ENCODE results near the gene RPL29. TPM values are rescaled to one million over a fixed set of nuclear protein-coding genes. Genes with fewer than 3 reads are reported as not detected.

The RPL29 gene
- total and polyA plus RNA-seq, 2 of the 8 experiments (the other 6 are each of a cell fraction or from before 2014, with no cell fraction given): 1,467 to 2,660 TPM

GRCh38 chr3:51982352-51982837 lies 13.3 kb downstream of the RPL29 start:
- H2BK12ac ChIP-seq (ENCODE audit: low read depth, low read length): peak overlapping the region; percentile 91; the same call in 1 of the 2 replicates
- no peak overlapping the region for H3K27ac ChIP-seq (ENCODE audit: low read depth, low read length)
- H3K27me3 ChIP-seq (replicated peaks in 1 of 4; ENCODE audit: control insufficient read depth in 3 of 4, extremely low read depth in 1 of 4, insufficient read depth in 3 of 4, low read length in 3 of 4): peaks cover 0 to 4% (median 0%) of the 10 kb centered on the region in 4 experiments; a peak in 3 of 7 replicates
- peaks cover 7% of the 10 kb centered on the region for H3K23me2 ChIP-seq (ENCODE audit: low read depth, low read length)
- peak overlapping the region; percentile 75; the same call in 1 of the 2 replicates for H4K8ac ChIP-seq (ENCODE audit: extremely low read depth, insufficient read depth, low read length)
- peak overlapping the region; percentile 43 for H3K56ac ChIP-seq (replicated peaks; ENCODE audit: insufficient read length, low read depth, low read length)
- peak overlapping the region; percentile 89 for H3K18ac ChIP-seq (ENCODE audit: extremely low read depth, low read length)
- no peak overlapping the region for H2BK120ac ChIP-seq (replicated peaks; ENCODE audit: low read depth, low read length)
- H2BK15ac ChIP-seq (ENCODE audit: low read length): peak overlapping the region; percentile 88; the same call in 1 of the 2 replicates
- H4K91ac ChIP-seq (replicated peaks; ENCODE audit: insufficient read length, low read length): peak overlapping the region; percentile 78
- no peak overlapping the region for H3K23ac ChIP-seq (ENCODE audit: insufficient read length)
- peak overlapping the region; percentile 89 to 97 for H3K4me2 ChIP-seq (ENCODE audit: insufficient read depth in 1 of 2, low read depth in 2 of 2, low read length in 2 of 2)
- H4K20me1 ChIP-seq (replicated peaks in 1 of 2; ENCODE audit: control insufficient read depth in 1 of 2, insufficient read depth in 2 of 2, low read length in 2 of 2): peaks cover 0 to 2% of the 10 kb centered on the region in 2 experiments
- CTCF ChIA-PET (ENCODE audit: partially characterized antibody): interaction anchor here (0.7 to 5.5 kb wide), 23 partner anchors 9 to 223 kb away, joined by 3 to 66 read pairs (median 7); partner anchors contain the start of genes ABHD14B, GPR62, PARP3 and PCBP4
- POLR2A ChIA-PET (ENCODE audit: partially characterized antibody): interaction anchor here (0.8 to 29.3 kb wide), 15 partner anchors 1 to 174 kb away, joined by 3 to 923 read pairs (median 5); partner anchors contain the start of genes ABHD14A, ABHD14B, ACY1 and GPR62
- peak overlapping the region; percentile 52 for H2AFZ ChIP-seq (ENCODE audit: low read length)
- peak overlapping the region; percentile 87; the same call in 1 of the 2 replicates for H2BK20ac ChIP-seq (ENCODE audit: low read length)
- WGBS, 2 experiments (ENCODE audit: extremely low coverage in 1 of 2, insufficient coverage in 1 of 2, insufficient read length in 1 of 2, insufficient replicate concordance in 2 of 2, low coverage in 1 of 2, low lambda C conversion rate in 2 of 2, missing lambda C conversion rate in 1 of 2): 9% methylated on average over 4 of the region's 4 CpGs; no CpG with 5 or more reads in 1 of the 2 experiments
- peak overlapping the region; percentile 71 for H4K5ac ChIP-seq (ENCODE audit: insufficient read length, low read depth, low read length)
- peak overlapping the region; percentile 53 to 63 (median 56) for H3K4me3 ChIP-seq (ENCODE audit: extremely low read depth in 1 of 4, insufficient read depth in 2 of 4, low read depth in 3 of 4, low read length in 4 of 4)
- H3K9me3 ChIP-seq (ENCODE audit: insufficient read depth in 2 of 2, low read depth in 1 of 2, low read length in 1 of 2): no peaks in the 10 kb centered on the region
- H2BK5ac ChIP-seq (ENCODE audit: low read depth, low read length): peak overlapping the region; percentile 95
- peaks cover 0 to 12% (median 9%) of the 10 kb centered on the region in 4 experiments; a peak in 6 of 7 replicates for H3K4me1 ChIP-seq (replicated peaks in 1 of 4; ENCODE audit: control insufficient read depth in 3 of 4, insufficient read depth in 4 of 4, low read length in 3 of 4)
- peak overlapping the region; percentile 86 for H3K4ac ChIP-seq (replicated peaks; ENCODE audit: insufficient read length, low read depth, low read length)
- no peaks in the 10 kb centered on the region for H3K79me2 ChIP-seq (ENCODE audit: control insufficient read depth in 1 of 2, insufficient read depth in 2 of 2, low read length in 2 of 2)
- H3K14ac ChIP-seq (ENCODE audit: insufficient read length): no peak overlapping the region
- H3K36me3 ChIP-seq (ENCODE audit: control insufficient read depth in 2 of 4, insufficient read depth in 4 of 4, low read length in 3 of 4): no peaks in the 10 kb centered on the region
- FAIRE-seq (no peak), DNase-seq (ENCODE audit: low read depth in 1 of 2, low spot score in 2 of 2) (peak in 1 of 2 experiments; percentile 66)
- peak overlapping the region in 2 of 4 experiments; percentile 1 to 30; a peak in 2 of 7 replicates for H3K9ac ChIP-seq (replicated peaks in 1 of 4; ENCODE audit: extremely low read depth in 1 of 4, low read depth in 3 of 4, low read length in 3 of 4)
- peak overlapping the region; percentile 32; the same call in 1 of the 2 replicates for H2AK5ac ChIP-seq (ENCODE audit: low read depth, low read length)
- H3K79me1 ChIP-seq (ENCODE audit: low read depth, low read length): peaks cover 7% of the 10 kb centered on the region
- no peak for TF ChIP-seq POLR2A (IDR thresholded peaks at IDR 0.05; ENCODE audit: control extremely low read depth in 1 of 2, low read depth in 2 of 2, low read length in 2 of 2)
- peak; percentile 25 to 41; a peak in 3 of 4 replicates for TF ChIP-seq RAD21 (IDR thresholded peaks at IDR 0.05 in 1 of 2, conservative IDR thresholded peaks at IDR 0.05 in 1 of 2; ENCODE audit: low read depth in 2 of 2, low read length in 2 of 2)
- TF ChIP-seq CTCF (IDR thresholded peaks at IDR 0.05; ENCODE audit: control extremely low read depth in 1 of 3, insufficient read depth in 1 of 3, low read depth in 1 of 3, low read length in 3 of 3): peak in 2 of 3 experiments; percentile 89 to 96; a peak in 3 of 4 replicates
- TF ChIP-seq TCF12 (IDR thresholded peaks at IDR 0.05; ENCODE audit: low read depth, low read length): peak; percentile 85; the same call in 1 of the 2 replicates
- no peak for TF ChIP-seq KDM4A (IDR thresholded peaks at IDR 0.05; ENCODE audit: low read depth, low read length, severe bottlenecking)
- TF ChIP-seq CREB1 (IDR thresholded peaks at IDR 0.05): 0 out of 2 replicates have a peak, but pooled peaks have one; percentile 21
- peak; percentile 69 for TF ChIP-seq CTBP2 (IDR thresholded peaks at IDR 0.05; ENCODE audit: borderline replicate concordance, insufficient read depth, insufficient read length, low read length)
- peak in 1 of 2 experiments; percentile 80; a peak in 2 of 4 replicates for TF ChIP-seq SIN3A (conservative IDR thresholded peaks at IDR 0.05 in 1 of 2, IDR thresholded peaks at IDR 0.05 in 1 of 2; ENCODE audit: low read depth in 1 of 2, low read length in 2 of 2)
